Muscle of leg (tissue), 11 donors: Measurements from ENCODE around the gene LHFPL4. TPM values are rescaled to one million over a fixed set of nuclear protein-coding genes. Genes with fewer than 3 reads are reported as not detected.
"Not testable (repeated sequence)": the region's sequence is repeated elsewhere in the genome, so short reads cannot be mapped to it uniquely, and the experiment has no call there.

Experiments
- DNase-seq: peaks from one replicate; pipeline ENCODE4 v3.0.0; 2013
- H3K27ac ChIP-seq: one replicate; pipeline ENCODE4 v1.5.1; 2013; ENCODE audit warnings: mild to moderate bottlenecking, low read length, control low read depth
- H3K27me3 ChIP-seq: one replicate; pipeline ENCODE4 v1.6.1; 2013; ENCODE audit warnings: low read length; ENCODE audit not compliant: control insufficient read depth, insufficient read depth
- H3K36me3 ChIP-seq: one replicate; pipeline ENCODE4 v1.6.1; 2013; ENCODE audit warnings: low read length; ENCODE audit not compliant: control insufficient read depth, insufficient read depth
- H3K4me1 ChIP-seq: one replicate; pipeline ENCODE4 v1.6.1; 2013; ENCODE audit warnings: low read length; ENCODE audit not compliant: control insufficient read depth, insufficient read depth
- H3K4me3 ChIP-seq: one replicate; pipeline ENCODE4 v1.5.1; 2013; ENCODE audit warnings: low read length, control low read depth
- H3K9me3 ChIP-seq: replicated peaks from 2 replicates; pipeline ENCODE4 v1.6.1; 2013; ENCODE audit warnings: low read depth, low read length; ENCODE audit not compliant: control insufficient read depth
- WGBS: methylation state at CpG from one replicate; pipeline ENCODE4 v1.1.5; 2013; ENCODE audit warnings: missing lambda C conversion rate; ENCODE audit not compliant: insufficient coverage; 5-methylcytosine and 5-hydroxymethylcytosine counted together
- polyA plus RNA-seq, 8 donors: library from polyadenylated mRNA; unstranded; fragments of 120-200 nt; gene quantifications; one replicate each; pipeline versions ENCODE4 v1.2.1 to v1.2.3, GENCODE V29; 2013; ENCODE audit warnings: inconsistent platforms in 1 of 8, low replicate concordance in 1 of 8; ENCODE audit not compliant: insufficient read length in 8 of 8, insufficient read depth in 1 of 8
- total RNA-seq: library from RNA; stranded (reverse); fragments of 120-200 nt; gene quantifications from one replicate; pipeline ENCODE4 v1.2.4, GENCODE V29; 2013

The LHFPL4 gene
- total and polyA plus RNA-seq, 9 donors: under 0.01 to 0.19 (median 0.04) TPM; not detected in 4

DNA sequence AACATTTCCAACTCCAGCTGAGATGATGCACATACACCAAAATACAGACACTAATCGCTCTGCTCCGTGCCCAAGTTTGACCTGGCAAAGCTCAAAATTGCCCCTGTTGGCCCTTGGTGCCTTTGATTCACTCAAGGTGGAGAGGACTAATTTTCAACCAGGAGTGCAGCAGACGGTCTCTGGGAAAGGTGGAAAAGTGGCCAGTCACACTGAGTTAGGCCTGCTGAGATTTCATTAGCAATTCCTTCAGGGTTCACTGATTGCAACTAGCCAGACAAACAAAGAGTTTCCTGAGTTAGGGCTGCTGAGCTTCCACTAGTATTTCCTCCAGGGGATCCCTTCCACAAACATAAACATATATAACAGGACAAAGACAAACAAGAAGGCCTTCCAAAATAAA, 28.7 kb upstream of the LHFPL4 start:
- no peaks in the 10 kb centered on the region for H3K36me3 ChIP-seq

DNA sequence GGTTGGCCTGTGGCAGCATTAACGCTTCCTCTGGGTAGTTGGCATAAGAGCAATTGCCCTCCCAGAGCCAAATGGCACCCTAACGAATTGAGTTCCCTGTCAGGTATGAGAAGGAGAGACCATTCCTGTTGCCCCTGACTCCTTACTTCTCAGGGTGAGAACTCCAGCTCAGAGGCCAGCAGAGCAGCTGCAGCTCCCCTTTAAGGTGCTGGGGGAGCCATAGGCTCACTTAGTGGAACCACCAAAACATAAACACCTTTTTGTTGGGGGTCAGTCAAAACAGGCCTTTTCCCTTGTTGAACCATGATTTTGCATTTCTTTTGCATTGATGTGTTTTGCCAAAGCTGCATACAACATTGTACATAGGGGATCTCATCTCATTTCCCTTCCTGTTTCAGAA, 28.1 kb upstream of the LHFPL4 start:
- H3K9me3 ChIP-seq: peaks cover 4% of the 10 kb centered on the region
- H3K27ac ChIP-seq: no peak overlapping the region
- WGBS: no CpG with 5 or more reads among the region's 2 CpGs
- no peak overlapping the region for H3K4me3 ChIP-seq
- H3K27me3 ChIP-seq: no peaks in the 10 kb centered on the region
- DNase-seq: no peak
- no peaks in the 10 kb centered on the region for H3K4me1 ChIP-seq
- H3K36me3 ChIP-seq: no peaks in the 10 kb centered on the region

More for the DNA sequence above, 28.7 kb upstream of the LHFPL4 start:
- Histone ChIP-seq H3K27me3 (no peaks in the 10 kb centered on the region), H3K4me1 (no peaks in the 10 kb centered on the region), H3K9me3 (peaks cover 4% of the 10 kb centered on the region), H3K4me3 (no peak overlapping the region), H3K27ac (no peak overlapping the region)
- DNase-seq: no peak
- 79% methylated on average over 2 of the region's 3 CpGs for whole genome bisulfite sequencing

DNA sequence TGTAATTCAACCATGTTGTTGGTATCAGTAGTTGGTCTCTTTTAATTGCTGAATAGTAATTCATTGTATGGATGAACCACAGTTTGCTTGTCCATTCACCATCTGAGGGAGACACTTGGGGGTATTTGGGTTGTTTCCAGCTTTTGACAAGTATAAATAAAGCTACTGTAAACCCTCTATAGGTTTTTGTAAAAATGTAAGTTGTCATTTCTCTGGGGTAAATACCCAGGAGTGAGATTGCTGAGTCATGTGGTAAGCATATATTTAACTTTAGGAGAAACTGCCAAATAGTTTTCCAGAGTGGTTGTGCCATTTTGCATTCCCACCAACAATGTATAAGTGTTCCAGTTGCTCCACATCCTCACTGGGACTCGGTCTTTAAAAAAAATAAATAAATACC, 15.4 kb upstream of the LHFPL4 start:
- 78% methylated on average over 1 of the region's 1 CpG for WGBS

DNA sequence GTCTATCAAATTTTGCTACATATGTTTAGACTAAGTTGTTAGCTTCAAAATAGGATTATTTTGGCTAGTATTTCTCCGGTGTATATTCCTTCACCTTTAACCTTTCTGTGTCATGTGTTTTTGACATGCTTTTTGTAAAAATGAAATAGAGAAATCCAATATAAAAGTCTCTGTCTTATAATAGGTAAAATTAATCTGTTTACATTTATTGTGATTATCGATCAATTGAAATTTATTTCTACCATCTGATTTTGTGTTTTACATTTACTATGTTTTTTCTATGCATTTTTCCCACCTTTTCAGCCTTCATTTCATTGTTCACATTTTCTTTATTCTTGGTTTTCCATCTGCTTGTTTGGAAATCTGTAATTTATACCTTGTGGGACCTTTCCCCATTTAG, 11.7 kb upstream of the LHFPL4 start:
- Histone ChIP-seq H3K4me1 (no peaks in the 10 kb centered on the region), H3K9me3 (no peaks in the 10 kb centered on the region), H3K4me3 (no peak overlapping the region), H3K27me3 (no peaks in the 10 kb centered on the region), H3K36me3 (no peaks in the 10 kb centered on the region), H3K27ac (no peak overlapping the region)
- WGBS: no CpG with 5 or more reads among the region's 2 CpGs
- DNase-seq: no peak

More for the DNA sequence above, 15.4 kb upstream of the LHFPL4 start:
- Histone ChIP-seq H3K9me3 (no peaks in the 10 kb centered on the region), H3K4me3 (no peak overlapping the region), H3K4me1 (no peaks in the 10 kb centered on the region), H3K27me3 (no peaks in the 10 kb centered on the region), H3K27ac (no peak overlapping the region), H3K36me3 (no peaks in the 10 kb centered on the region)
- DNase-seq: no peak

DNA sequence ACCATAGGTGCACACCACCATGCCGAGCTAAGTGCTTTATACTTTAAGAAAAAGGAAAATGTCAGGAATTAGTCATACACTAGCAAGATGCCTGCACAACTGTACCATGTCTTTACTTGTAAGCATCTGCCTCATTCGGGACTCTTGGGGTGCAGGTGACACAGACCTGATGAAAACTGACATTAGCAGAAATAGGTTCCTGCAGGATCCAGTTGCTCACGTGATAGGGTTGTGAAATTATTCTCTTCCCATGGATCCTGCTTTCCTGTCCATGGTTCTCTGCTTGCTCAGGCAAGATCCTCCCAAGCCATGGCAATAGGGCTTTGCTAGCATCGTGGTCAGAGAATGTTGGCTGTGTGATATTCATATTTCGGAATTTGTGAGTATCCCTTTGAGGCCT, 10.2 kb upstream of the LHFPL4 start:
- H3K36me3 ChIP-seq: no peaks in the 10 kb centered on the region
- no peaks in the 10 kb centered on the region for H3K27me3 ChIP-seq
- H3K4me1 ChIP-seq: no peaks in the 10 kb centered on the region
- 56% methylated on average over 2 of the region's 5 CpGs for WGBS
- no peak for DNase-seq
- no peak overlapping the region for H3K4me3 ChIP-seq
- H3K27ac ChIP-seq: no peak overlapping the region
- H3K9me3 ChIP-seq: no peaks in the 10 kb centered on the region

DNA sequence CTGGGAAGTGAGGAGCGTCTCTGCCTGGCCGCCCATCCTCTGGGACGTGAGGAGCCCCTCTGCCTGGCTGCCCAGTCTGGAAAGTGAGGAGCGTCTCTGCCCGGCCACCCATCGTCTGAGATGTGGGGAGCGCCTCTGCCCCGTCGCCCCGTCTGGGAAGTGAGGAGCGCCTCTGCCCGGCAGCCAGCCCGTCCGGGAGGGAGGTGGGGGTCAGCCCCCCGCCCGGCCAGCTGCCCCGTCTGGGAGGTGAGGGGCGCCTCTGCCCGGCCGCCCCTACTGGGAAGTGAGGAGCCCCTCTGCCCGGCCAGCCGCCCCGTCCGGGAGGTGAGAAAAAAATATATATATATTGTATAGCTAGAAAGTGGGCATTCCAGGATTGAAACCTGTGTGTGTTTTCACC, 6.4 kb upstream of the LHFPL4 start:
- H3K27ac ChIP-seq, H3K36me3 ChIP-seq, DNase-seq, H3K4me3 ChIP-seq, H3K9me3 ChIP-seq, H3K27me3 ChIP-seq, H3K4me1 ChIP-seq: not testable (repeated sequence)
- 93% methylated on average over 10 of the region's 24 CpGs for WGBS

DNA sequence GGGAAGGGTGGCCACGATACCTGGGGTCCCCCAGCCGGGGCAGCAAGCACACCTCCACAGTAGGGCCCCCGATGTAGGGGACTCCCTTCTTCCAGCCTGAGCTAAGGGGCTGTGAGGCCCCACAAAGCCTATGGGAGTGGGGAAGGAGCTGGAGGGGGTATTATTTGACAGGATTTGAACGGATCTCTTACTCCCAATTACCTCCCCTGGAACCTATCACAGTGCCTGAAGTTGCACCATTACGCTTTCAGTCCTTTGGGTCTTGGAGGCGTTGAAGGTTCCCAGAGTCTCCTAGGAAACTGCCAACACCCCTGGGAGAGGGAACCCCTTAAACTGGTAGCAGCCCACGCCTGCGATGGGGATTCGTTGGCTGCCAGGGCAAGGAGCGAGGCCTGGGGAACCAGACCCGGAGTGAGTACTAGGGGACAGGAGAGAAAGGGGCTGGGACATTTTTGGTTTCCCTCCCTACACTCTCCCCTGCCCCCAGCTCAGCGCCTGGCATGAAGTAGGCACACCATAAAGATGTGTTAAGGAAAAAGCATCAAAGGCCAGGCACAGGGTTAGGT, 409 bp upstream of the LHFPL4 start:
- H3K4me3 ChIP-seq: no peak overlapping the region
- DNase-seq: no peak
- no peaks in the 10 kb centered on the region for H3K36me3 ChIP-seq
- no peak overlapping the region for H3K27ac ChIP-seq
- WGBS: 4% methylated on average over 3 of the region's 12 CpGs
- peaks cover 30% of the 10 kb centered on the region for H3K27me3 ChIP-seq
- no peaks in the 10 kb centered on the region for H3K9me3 ChIP-seq
- no peaks in the 10 kb centered on the region for H3K4me1 ChIP-seq

DNA sequence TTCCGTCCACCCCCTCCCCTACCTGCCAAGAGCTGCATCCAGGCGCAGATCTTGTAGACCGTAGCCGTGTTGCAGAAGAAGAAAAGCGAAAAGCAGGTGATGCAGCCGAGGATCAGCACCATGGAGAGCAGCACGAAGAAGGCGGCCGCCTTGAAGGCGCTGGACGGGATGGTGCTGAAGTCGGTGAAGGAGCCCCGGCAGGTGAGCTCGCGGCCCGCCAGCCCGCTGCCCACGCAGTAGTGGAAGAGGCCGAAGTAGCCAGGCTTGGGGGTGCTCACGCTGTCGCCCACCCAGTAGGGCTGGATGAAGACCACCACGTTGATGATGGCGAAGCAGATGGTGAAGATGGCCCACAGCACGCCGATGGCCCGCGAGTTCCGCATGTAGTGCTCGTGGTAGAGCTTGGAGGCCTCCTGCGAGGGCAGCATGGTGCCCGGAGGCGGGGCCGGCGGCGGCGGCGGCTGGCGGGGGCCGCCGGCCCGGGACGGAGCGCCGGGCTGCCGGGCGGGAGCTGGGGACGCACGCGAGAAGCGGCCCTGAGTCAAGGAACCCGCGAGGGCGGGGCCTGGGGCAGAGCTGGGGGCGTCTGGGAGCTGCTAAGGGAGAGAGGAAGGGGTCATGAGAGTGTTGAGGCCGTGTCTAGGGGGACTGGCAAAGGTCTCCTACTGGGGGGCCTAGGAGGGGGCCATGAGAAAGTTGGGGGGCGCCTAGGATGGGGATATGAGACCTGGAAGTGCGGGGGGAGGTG, 1.2 kb downstream of the LHFPL4 start:
- peak; percentile 66 for DNase-seq
- H3K27me3 ChIP-seq: peaks cover 30% of the 10 kb centered on the region
- no peak overlapping the region for H3K4me3 ChIP-seq
- H3K9me3 ChIP-seq: no peaks in the 10 kb centered on the region
- no peak overlapping the region for H3K27ac ChIP-seq
- WGBS: 2% methylated on average over 56 of the region's 57 CpGs
- no peaks in the 10 kb centered on the region for H3K36me3 ChIP-seq
- no peaks in the 10 kb centered on the region for H3K4me1 ChIP-seq

DNA sequence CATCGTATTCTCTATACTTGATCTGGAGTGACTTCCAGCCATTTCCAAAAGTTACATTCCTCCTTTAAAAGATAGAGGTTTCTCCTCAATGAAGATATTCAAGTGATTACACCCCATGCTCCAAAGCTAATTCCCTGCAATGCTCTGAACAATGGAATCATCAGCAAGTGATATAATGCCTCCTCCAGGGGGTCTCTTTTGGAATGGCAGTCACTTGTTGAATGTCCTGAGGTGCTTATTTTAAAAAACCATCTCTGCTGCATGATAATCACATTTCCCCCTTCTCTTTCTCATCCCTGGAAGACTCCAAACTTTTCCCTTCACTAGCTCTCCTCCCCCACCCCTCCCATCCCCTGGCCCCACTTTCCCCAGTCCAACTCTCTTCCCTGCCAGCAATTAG, 2.6 kb downstream of the LHFPL4 start:
- WGBS: 90% methylated on average over 1 of the region's 1 CpG
- peaks cover 30% of the 10 kb centered on the region for H3K27me3 ChIP-seq
- H3K36me3 ChIP-seq: no peaks in the 10 kb centered on the region

DNA sequence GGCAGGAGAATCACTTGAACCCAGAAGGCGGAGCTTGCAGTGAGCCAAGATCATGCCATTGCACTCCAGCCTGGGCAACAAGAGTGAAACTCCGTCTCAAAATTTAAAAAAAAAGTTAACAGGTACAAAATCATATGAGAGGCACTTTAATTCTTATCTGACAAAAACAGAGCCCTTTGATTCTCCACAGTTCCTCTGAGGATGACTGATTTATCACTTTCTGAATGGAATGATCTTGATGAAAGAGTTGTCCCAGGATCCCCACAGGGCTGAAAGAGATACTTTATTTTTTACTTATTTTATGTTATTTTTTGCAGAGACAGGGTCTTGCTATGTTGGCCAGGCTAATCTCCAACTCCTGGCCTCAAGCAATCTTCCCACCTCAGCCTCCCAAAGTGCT, 4.0 kb downstream of the LHFPL4 start:
- H3K27me3 ChIP-seq: peaks cover 26% of the 10 kb centered on the region
- DNase-seq: no peak
- no peaks in the 10 kb centered on the region for H3K9me3 ChIP-seq
- no peak overlapping the region for H3K4me3 ChIP-seq
- H3K4me1 ChIP-seq: no peaks in the 10 kb centered on the region
- H3K36me3 ChIP-seq: no peaks in the 10 kb centered on the region
- WGBS: 83% methylated on average over 1 of the region's 2 CpGs
- H3K27ac ChIP-seq: no peak overlapping the region

More for the DNA sequence above, 2.6 kb downstream of the LHFPL4 start:
- no peak overlapping the region for H3K27ac ChIP-seq
- no peak overlapping the region for H3K4me3 ChIP-seq
- H3K4me1 ChIP-seq: no peaks in the 10 kb centered on the region
- no peak for DNase-seq
- H3K9me3 ChIP-seq: no peaks in the 10 kb centered on the region
